ENCODE measurements around the gene PIK3R2. TPM values are rescaled to one million over a fixed set of nuclear protein-coding genes. Genes with fewer than 3 reads are reported as not detected.
A peak's percentile ranks its signal among the peaks of the same experiment; 100 is the strongest.

The PIK3R2 gene
- total RNA-seq, 1 experiment from 2014 or later = 37.6 TPM

DNA sequence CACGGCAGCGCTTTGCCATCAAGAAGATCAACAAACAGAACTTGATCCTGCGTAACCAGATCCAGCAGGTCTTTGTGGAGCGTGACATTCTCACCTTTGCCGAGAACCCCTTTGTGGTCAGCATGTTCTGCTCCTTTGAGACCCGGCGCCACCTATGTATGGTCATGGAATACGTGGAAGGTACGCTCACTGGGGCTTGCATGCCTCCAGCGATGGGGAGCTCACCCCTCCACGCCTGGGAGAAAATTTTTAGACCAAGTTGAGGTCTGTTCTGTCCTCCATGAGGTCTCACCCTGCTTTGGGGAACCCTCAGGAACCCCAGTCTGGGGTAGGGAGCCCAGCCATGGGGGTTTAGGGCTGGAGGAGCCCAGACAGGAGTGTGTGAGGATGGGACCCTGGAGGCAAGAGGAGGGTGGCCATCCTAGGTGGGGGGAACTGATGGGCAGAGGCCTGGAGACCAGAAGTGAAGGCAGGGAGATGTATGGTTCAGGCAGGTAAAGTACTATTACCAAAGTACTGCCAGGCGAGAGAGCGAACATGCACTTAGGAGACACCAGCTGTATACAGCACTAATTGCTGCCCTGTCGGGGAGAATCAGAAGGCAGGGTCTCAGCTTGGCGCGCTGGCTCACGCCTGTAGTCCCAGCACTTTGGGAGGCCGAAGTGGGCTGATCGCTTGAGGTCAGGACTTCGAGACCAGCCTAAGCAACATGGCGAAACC lies 22.3 kb upstream of the PIK3R2 start:
- intact Hi-C loops (cut with micrococcal nuclease; ENCODE audit: unreplicated experiment) (no loop called here), in situ Hi-C loops (cut with HindIII; ENCODE audit: low pct_unique_long_range_greater_than_20kb, low sequenced_read_pairs) (no loop called here)
- ChIA-PET CTCF (interaction anchor here (0.6 kb wide), 1 partner anchor 38 kb away, joined by 4 read pairs; no protein-coding TSS in a partner anchor), POLR2A (interaction anchor here (0.5 kb wide), 1 partner anchor 24 kb away, joined by 4 read pairs; no protein-coding TSS in a partner anchor)
- TF ChIP-seq SIN3A (IDR thresholded peaks at IDR 0.05; ENCODE audit: borderline replicate concordance, insufficient read depth, low read depth, low read length) (no peak), POLR2AphosphoS5 (IDR thresholded peaks at IDR 0.05; ENCODE audit: low read depth, low read length) (no peak), TCF7L2 (IDR thresholded peaks at IDR 0.05; ENCODE audit: low read depth, low read length) (no peak)
- TF ChIP-seq, protein P1, sequence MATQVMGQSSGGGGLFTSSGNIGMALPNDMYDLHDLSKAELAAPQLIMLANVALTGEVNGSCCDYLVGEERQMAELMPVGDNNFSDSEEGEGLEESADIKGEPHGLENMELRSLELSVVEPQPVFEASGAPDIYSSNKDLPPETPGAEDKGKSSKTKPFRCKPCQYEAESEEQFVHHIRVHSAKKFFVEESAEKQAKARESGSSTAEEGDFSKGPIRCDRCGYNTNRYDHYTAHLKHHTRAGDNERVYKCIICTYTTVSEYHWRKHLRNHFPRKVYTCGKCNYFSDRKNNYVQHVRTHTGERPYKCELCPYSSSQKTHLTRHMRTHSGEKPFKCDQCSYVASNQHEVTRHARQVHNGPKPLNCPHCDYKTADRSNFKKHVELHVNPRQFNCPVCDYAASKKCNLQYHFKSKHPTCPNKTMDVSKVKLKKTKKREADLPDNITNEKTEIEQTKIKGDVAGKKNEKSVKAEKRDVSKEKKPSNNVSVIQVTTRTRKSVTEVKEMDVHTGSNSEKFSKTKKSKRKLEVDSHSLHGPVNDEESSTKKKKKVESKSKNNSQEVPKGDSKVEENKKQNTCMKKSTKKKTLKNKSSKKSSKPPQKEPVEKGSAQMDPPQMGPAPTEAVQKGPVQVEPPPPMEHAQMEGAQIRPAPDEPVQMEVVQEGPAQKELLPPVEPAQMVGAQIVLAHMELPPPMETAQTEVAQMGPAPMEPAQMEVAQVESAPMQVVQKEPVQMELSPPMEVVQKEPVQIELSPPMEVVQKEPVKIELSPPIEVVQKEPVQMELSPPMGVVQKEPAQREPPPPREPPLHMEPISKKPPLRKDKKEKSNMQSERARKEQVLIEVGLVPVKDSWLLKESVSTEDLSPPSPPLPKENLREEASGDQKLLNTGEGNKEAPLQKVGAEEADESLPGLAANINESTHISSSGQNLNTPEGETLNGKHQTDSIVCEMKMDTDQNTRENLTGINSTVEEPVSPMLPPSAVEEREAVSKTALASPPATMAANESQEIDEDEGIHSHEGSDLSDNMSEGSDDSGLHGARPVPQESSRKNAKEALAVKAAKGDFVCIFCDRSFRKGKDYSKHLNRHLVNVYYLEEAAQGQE (IDR thresholded peaks at IDR 0.05; ENCODE audit: insufficient read depth in 1 of 2, low read depth in 2 of 2, low read length in 1 of 2) = no peak
- TF ChIP-seq, protein P2, sequence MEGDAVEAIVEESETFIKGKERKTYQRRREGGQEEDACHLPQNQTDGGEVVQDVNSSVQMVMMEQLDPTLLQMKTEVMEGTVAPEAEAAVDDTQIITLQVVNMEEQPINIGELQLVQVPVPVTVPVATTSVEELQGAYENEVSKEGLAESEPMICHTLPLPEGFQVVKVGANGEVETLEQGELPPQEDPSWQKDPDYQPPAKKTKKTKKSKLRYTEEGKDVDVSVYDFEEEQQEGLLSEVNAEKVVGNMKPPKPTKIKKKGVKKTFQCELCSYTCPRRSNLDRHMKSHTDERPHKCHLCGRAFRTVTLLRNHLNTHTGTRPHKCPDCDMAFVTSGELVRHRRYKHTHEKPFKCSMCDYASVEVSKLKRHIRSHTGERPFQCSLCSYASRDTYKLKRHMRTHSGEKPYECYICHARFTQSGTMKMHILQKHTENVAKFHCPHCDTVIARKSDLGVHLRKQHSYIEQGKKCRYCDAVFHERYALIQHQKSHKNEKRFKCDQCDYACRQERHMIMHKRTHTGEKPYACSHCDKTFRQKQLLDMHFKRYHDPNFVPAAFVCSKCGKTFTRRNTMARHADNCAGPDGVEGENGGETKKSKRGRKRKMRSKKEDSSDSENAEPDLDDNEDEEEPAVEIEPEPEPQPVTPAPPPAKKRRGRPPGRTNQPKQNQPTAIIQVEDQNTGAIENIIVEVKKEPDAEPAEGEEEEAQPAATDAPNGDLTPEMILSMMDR (IDR thresholded peaks at IDR 0.05) = no peak
- no peak overlapping the region for H3K27ac ChIP-seq (ENCODE audit: low read length)
- DNase-seq (ENCODE audit: low read depth, low spot score) (no peak), ATAC-seq (no peak)
- H3K27me3 ChIP-seq (ENCODE audit: control insufficient read depth, insufficient read depth, low read length) = no peaks in the 10 kb centered on the region
- no TSS peak for BruUV-seq (replicated peaks)
- H3K4me3 ChIP-seq (ENCODE audit: low read depth in 2 of 2, low read length in 2 of 2) = no peak overlapping the region
- no peaks in the 10 kb centered on the region for H3K4me1 ChIP-seq (ENCODE audit: control insufficient read depth, insufficient read depth, low read length)
- H3K9me3 ChIP-seq (ENCODE audit: control insufficient read depth, insufficient read depth, low read depth, low read length) = no peaks in the 10 kb centered on the region
- H3K36me3 ChIP-seq (ENCODE audit: control insufficient read depth, insufficient read depth, low read length) = no peaks in the 10 kb centered on the region

DNA sequence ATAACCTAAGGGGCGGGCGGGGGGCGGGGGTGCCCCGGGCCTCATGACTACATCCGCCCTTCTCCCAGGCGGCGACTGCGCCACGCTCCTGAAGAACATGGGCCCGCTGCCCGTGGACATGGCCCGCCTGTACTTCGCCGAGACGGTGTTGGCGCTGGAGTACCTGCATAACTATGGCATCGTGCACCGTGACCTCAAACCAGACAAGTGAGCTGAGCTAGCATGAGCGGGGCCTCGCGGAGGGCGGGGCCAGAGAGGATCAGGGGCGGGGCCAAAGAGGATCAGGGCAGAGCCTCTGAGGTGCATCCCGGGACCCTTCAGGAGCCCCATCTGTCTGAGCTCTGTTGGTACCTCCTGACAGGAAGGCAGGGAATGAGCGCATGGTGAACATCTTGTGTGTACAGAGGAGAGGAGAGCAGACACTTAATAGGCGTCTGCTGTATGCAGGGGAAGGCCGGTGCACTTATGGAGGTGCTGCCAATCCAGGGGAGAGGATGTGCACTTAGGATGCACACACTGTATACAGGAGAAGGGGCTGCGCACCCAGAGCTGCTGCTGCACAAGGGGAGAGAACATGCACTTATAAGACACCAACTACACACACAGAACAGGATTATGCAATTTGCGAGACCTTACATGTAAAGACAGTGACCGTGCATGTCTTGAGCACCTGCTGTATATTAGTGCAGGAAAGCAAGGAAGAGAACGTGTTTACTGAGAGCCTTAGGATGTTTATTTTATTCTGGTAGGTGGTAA lies 20.9 kb upstream of the PIK3R2 start:
- no peaks in the 10 kb centered on the region for H3K36me3 ChIP-seq (ENCODE audit: control insufficient read depth, insufficient read depth, low read length)
- no peaks in the 10 kb centered on the region for H3K9me3 ChIP-seq (ENCODE audit: control insufficient read depth, insufficient read depth, low read depth, low read length)
- DNase-seq (ENCODE audit: low read depth, low spot score) (no peak), ATAC-seq (peak; percentile 80; the same call in 1 of the 2 replicates)
- TF ChIP-seq POLR2AphosphoS5 (IDR thresholded peaks at IDR 0.05; ENCODE audit: low read depth, low read length) (no peak), SIN3A (IDR thresholded peaks at IDR 0.05; ENCODE audit: borderline replicate concordance, insufficient read depth, low read depth, low read length) (no peak), TCF7L2 (IDR thresholded peaks at IDR 0.05; ENCODE audit: low read depth, low read length) (no peak)
- TF ChIP-seq, protein P1 (IDR thresholded peaks at IDR 0.05; ENCODE audit: insufficient read depth in 1 of 2, low read depth in 2 of 2, low read length in 1 of 2) = no peak
- TF ChIP-seq, protein P2 (IDR thresholded peaks at IDR 0.05) = no peak
- intact Hi-C loops (cut with micrococcal nuclease; ENCODE audit: unreplicated experiment) = no loop called here
- no peak overlapping the region for H3K4me3 ChIP-seq (ENCODE audit: low read depth in 2 of 2, low read length in 2 of 2)
- no peaks in the 10 kb centered on the region for H3K4me1 ChIP-seq (ENCODE audit: control insufficient read depth, insufficient read depth, low read length)
- CTCF ChIA-PET = interaction anchor here (0.6 kb wide), 1 partner anchor 23 kb away, joined by 3 read pairs; no protein-coding TSS in a partner anchor
- in situ Hi-C loops (cut with HindIII; ENCODE audit: low pct_unique_long_range_greater_than_20kb, low sequenced_read_pairs) = no loop called here
- no TSS peak for BruUV-seq (replicated peaks)
- POLR2A ChIA-PET = no interaction called here
- no peaks in the 10 kb centered on the region for H3K27me3 ChIP-seq (ENCODE audit: control insufficient read depth, insufficient read depth, low read length)
- no peak overlapping the region for H3K27ac ChIP-seq (ENCODE audit: low read length)

Measured in Panc1 (cell line).